Activated CD8-positive, alpha-beta T cell treated with anti-CD3 and anti-CD28 coated beads for 36 hours (primary cell): ENCODE results near the gene SPATA6. TPM values are rescaled to one million over a fixed set of nuclear protein-coding genes. Genes with fewer than 3 reads are reported as not detected.
"Not testable (repeated sequence)": the region's sequence is repeated elsewhere in the genome, so short reads cannot be mapped to it uniquely, and the experiment has no call there.

ENCODE experiments used
- ATAC-seq: fragments of 200-7000 bp; cut with Tn5 transposase; one replicate; pipeline ENCODE4 v1.10.0; 2021; ENCODE audit warnings: mild to moderate bottlenecking, moderate library complexity
- CTCF ChIA-PET: fragments of 350-600 bp; sonication (Branson Sonifier 250); formaldehyde crosslinking; loops from one replicate; lab custom pipeline; 2021; ENCODE audit warnings: antibody characterized with exemption; lab: Charles Lee
- POLR2A ChIA-PET: fragments of 350-600 bp; sonication (Branson Sonifier 250); formaldehyde crosslinking; loops from one replicate; lab custom pipeline; 2021; ENCODE audit warnings: antibody characterized with exemption; lab: Charles Lee
- DNase-seq: peaks from one replicate; pipeline ENCODE4 v3.0.0-alpha.2; 2020
- H3K27ac Mint-ChIP-seq: one replicate; pipeline ENCODE4 v1.8.0; 2021; ENCODE audit warnings: mild to moderate bottlenecking, mixed read lengths
- H3K27me3 Mint-ChIP-seq: one replicate; pipeline ENCODE4 v1.8.0; 2021; ENCODE audit warnings: mixed read lengths
- H3K36me3 Mint-ChIP-seq: one replicate; pipeline ENCODE4 v1.8.0; 2021; ENCODE audit warnings: low read depth, mixed read lengths
- H3K4me1 Mint-ChIP-seq: one replicate; pipeline ENCODE4 v1.8.0; 2021; ENCODE audit warnings: low read depth, mixed read lengths
- H3K4me3 Mint-ChIP-seq: one replicate; pipeline ENCODE4 v1.8.0; 2021; ENCODE audit warnings: mild to moderate bottlenecking, moderate library complexity, mixed read lengths
- H3K9me3 Mint-ChIP-seq: one replicate; pipeline ENCODE4 v1.8.0; 2021; ENCODE audit warnings: mixed read lengths
- intact Hi-C: fragments of 100-400 bp; cut with micrococcal nuclease; formaldehyde crosslinking; loops from one replicate; pipeline ENCODE4 v1.10.0; 2022
- total RNA-seq, 2 experiments: library from RNA; stranded (reverse); gene quantifications; one replicate each; pipeline ENCODE4 v1.2.3, GENCODE V29; 2021
- TF ChIP-seq, protein P1 (sequence below): fragments of 200-600 bp; IDR thresholded peaks from one replicate; pipeline ENCODE4 v1.8.0; 2022; ENCODE audit warnings: antibody characterized with exemption, mild to moderate bottlenecking

Gene SPATA6
- total RNA-seq, 2 experiments from 2014 or later, result 1.4 to 1.7 TPM

DNA sequence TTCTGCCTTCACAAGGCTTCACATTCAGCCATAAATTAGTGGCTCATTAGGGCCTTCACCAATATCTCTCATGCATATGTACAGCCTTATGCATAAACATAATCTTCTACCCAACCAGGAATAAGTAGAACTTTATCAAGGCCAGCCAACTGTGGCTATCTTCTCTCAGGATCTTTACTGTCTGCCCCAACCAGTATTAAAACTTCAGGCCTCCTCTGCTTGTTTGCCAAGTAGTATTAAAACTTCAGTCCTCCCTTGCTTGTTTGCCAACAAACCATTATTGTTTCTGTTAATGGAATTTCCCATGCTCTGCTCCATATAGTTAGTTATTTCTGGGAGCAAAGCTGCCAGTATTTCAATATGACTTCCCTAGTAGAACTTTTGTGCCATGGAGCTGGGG lies 169.4 kb downstream of the SPATA6 start:
- CTCF ChIA-PET, result no interaction called here
- Mint-ChIP-seq H3K9me3 (peaks cover 3% of the 10 kb centered on the region), H3K27ac (no peak overlapping the region), H3K36me3 (no peaks in the 10 kb centered on the region), H3K4me3 (no peak overlapping the region), H3K27me3 (no peaks in the 10 kb centered on the region), H3K4me1 (no peaks in the 10 kb centered on the region)
- intact Hi-C loops, result no loop called here
- DNase-seq (no peak), ATAC-seq (no peak)
- POLR2A ChIA-PET, result no interaction called here
- TF ChIP-seq, protein P1, sequence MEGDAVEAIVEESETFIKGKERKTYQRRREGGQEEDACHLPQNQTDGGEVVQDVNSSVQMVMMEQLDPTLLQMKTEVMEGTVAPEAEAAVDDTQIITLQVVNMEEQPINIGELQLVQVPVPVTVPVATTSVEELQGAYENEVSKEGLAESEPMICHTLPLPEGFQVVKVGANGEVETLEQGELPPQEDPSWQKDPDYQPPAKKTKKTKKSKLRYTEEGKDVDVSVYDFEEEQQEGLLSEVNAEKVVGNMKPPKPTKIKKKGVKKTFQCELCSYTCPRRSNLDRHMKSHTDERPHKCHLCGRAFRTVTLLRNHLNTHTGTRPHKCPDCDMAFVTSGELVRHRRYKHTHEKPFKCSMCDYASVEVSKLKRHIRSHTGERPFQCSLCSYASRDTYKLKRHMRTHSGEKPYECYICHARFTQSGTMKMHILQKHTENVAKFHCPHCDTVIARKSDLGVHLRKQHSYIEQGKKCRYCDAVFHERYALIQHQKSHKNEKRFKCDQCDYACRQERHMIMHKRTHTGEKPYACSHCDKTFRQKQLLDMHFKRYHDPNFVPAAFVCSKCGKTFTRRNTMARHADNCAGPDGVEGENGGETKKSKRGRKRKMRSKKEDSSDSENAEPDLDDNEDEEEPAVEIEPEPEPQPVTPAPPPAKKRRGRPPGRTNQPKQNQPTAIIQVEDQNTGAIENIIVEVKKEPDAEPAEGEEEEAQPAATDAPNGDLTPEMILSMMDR, result no peak

DNA sequence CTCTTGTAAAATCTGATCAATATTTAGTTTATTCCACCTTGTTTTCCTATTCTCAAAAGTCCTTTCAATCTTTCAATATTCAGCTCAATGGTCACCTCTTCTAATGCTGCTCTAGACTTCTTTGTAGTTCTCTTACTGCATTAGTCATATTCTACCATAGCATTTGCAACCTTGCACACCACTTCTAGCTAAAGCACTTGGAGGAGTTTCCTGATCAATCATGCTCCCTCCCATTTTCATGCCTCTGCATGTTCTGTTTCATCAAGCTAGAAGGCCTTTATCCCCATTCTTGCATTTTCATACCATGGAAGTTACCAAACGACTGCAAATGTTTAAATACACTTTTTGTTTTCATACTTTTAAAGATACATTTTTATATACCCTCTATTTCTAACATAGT lies 177.3 kb downstream of the SPATA6 start:
- Mint-ChIP-seq H3K4me3 (no peak overlapping the region), H3K27ac (no peak overlapping the region), H3K36me3 (no peaks in the 10 kb centered on the region), H3K4me1 (no peaks in the 10 kb centered on the region), H3K27me3 (no peaks in the 10 kb centered on the region), H3K9me3 (no peaks in the 10 kb centered on the region)
- ChIA-PET CTCF (no interaction called here), POLR2A (no interaction called here)
- DNase-seq (no peak), ATAC-seq (no peak)
- TF ChIP-seq, protein P1, result no peak
- intact Hi-C loops, result no loop called here

DNA sequence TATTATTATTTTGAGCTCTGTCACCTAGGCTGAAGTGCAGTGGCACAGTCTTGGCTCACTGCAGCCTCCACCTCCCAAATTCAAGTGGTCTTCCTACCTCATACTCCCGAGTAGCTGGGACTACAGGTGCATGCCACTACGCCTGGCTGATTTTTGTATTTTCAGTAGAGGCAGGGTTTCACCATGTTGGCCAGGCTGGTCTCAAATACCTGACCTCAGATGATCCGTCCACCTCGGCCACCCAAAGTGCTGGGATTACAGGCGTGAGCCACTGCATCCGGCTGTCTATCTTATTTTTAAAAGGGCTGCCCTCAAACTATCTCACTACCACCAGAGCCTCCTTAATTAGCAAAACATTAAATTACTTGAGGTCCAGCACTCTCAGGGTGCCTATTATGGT lies 177.9 kb downstream of the SPATA6 start:
- POLR2A ChIA-PET, H3K36me3 Mint-ChIP-seq, H3K4me3 Mint-ChIP-seq, CTCF ChIA-PET, H3K27me3 Mint-ChIP-seq, ATAC-seq, intact Hi-C loops, H3K27ac Mint-ChIP-seq, DNase-seq, H3K9me3 Mint-ChIP-seq, H3K4me1 Mint-ChIP-seq: not testable (repeated sequence)

DNA sequence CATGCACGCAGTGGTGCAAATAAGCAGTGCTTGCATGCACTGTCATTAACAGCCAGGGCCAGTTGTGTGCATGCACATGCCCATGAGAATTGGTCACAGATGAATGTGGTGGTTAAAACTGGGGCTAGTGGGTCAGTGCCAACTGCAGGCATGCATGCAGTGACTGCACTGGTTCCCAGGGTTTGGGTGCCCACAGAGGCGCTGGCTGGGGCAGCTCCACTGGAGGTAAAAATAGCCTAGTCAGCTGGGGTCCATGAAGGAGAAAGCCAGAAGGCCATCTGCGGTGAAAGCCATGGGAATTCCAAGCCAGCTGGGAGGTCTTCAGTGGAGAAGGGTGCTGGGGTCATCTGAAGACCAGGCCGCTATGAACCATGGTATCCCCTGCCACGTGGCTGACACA lies 179.3 kb downstream of the SPATA6 start:
- TF ChIP-seq, protein P1, result no peak
- H3K9me3 Mint-ChIP-seq, result no peaks in the 10 kb centered on the region
- H3K27me3 Mint-ChIP-seq, result no peaks in the 10 kb centered on the region
- H3K27ac Mint-ChIP-seq, result no peak overlapping the region
- H3K4me3 Mint-ChIP-seq, result no peak overlapping the region
- DNase-seq (no peak), ATAC-seq (no peak)
- intact Hi-C loops, result no loop called here
- no peaks in the 10 kb centered on the region for H3K4me1 Mint-ChIP-seq
- CTCF ChIA-PET, result no interaction called here
- POLR2A ChIA-PET, result no interaction called here
- no peaks in the 10 kb centered on the region for H3K36me3 Mint-ChIP-seq

DNA sequence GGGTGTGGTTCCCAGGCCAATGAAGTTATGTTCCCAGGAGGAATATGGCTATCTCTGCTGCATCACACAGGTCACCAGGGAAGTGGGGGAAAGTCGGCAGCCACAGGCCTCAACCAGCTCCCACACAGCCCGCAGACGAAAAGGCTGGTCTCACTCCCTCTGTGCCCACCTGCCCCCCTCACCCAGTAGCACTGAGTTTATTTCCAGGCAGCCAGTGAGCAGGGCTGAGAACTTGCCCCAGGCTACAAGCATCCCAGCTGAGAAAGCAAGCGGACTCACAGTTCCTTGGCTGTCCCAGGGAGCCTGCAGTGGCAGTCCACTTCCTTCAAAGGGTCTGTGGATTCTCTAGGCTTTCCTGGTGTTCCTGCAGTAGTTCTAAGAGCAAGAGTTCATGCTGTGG lies 180.6 kb downstream of the SPATA6 start:
- DNase-seq (no peak), ATAC-seq (no peak)
- Mint-ChIP-seq H3K9me3 (no peaks in the 10 kb centered on the region), H3K36me3 (no peaks in the 10 kb centered on the region), H3K4me3 (no peak overlapping the region), H3K27ac (no peak overlapping the region), H3K4me1 (no peaks in the 10 kb centered on the region), H3K27me3 (no peaks in the 10 kb centered on the region)
- ChIA-PET POLR2A (no interaction called here), CTCF (no interaction called here)
- intact Hi-C loops, result no loop called here
- TF ChIP-seq, protein P1, result no peak

DNA sequence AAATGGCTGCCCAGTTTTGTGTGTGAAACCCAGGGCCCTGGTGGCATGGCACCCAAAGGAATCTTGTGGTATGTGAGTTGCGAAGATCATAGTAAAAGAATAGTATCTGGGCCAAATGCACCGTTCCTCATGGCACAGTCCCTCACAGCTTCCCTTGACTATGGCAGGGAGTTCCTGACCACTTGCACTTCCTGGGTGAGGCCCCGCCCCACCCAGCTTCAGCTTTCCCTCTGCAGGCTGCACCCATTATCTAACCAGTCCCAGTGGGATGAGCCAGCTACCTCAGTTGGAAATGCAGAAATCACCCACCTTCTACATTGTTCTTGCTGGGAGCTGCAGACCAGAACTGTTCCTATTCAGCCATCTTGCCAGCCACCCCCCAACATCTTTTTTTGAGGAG lies 186.5 kb downstream of the SPATA6 start:
- Mint-ChIP-seq H3K4me3 (no peak overlapping the region), H3K9me3 (peaks cover 1% of the 10 kb centered on the region), H3K27me3 (no peaks in the 10 kb centered on the region), H3K36me3 (no peaks in the 10 kb centered on the region), H3K27ac (no peak overlapping the region), H3K4me1 (no peaks in the 10 kb centered on the region)
- ChIA-PET CTCF (no interaction called here), POLR2A (no interaction called here)
- TF ChIP-seq, protein P1, result no peak
- no peak for DNase-seq
- intact Hi-C loops, result no loop called here
- ATAC-seq, result no peak

DNA sequence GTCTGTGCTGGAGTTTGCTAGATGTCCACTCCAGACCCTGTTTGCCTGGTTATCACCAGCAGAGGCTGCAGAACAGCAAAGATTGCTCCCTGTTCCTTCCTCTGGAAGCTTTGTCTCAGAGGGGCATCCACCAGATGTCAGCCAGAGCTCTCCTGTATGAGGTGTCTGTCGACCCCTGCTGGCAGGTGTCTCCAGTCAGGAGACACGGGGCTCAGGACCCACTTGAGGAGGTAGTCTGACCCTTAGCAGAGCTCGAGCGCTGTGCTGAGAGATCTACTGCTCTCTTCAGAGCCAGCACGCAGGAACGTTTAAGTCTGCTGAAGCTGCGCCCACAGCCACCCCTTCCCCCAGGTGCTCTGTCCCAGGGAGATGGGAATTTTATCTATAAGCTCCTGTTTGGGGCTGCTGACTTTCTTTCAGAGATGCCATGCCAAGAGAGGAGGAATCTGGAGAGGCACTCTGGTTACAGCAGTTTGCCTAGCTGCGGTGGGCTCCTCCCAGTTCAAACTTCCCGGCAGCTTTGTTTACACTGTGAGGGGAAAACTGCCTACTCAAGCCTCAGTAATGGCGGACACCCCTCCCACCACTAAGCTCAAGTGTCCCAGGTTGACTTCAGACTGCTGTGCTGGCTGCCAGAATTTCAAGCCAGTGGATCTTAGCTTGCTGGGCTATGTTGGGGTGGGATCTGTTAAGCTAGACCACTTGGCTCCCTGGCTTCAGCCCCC lies 187.1 kb downstream of the SPATA6 start:
- POLR2A ChIA-PET, CTCF ChIA-PET: not testable (repeated sequence)

DNA sequence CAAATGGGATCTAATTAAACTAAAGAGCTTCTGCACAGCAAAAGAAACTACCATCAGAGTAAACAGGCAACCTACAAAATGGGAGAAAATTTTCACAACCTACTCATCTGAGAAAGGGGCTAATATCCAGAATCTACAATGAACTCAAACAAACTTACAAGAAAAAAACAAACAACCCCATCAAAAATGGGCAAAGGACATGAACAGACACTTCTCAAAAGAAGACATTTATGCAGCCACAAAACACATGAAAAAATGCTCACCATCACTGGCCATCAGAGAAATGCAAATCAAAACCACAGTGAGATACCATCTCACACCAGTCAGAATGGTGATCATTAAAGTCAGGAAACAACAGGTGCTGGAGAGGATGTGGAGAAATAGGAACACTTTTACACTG lies 189.7 kb downstream of the SPATA6 start:
- H3K9me3 Mint-ChIP-seq, CTCF ChIA-PET, POLR2A ChIA-PET: not testable (repeated sequence)

More for the DNA sequence above, 187.1 kb downstream of the SPATA6 start:
- intact Hi-C loops, H3K9me3 Mint-ChIP-seq, H3K36me3 Mint-ChIP-seq, H3K4me1 Mint-ChIP-seq, H3K4me3 Mint-ChIP-seq, H3K27ac Mint-ChIP-seq, H3K27me3 Mint-ChIP-seq, DNase-seq, ATAC-seq: not testable (repeated sequence)

More for the DNA sequence above, 189.7 kb downstream of the SPATA6 start:
- DNase-seq, H3K36me3 Mint-ChIP-seq, H3K27me3 Mint-ChIP-seq, H3K27ac Mint-ChIP-seq, H3K4me3 Mint-ChIP-seq, intact Hi-C loops, ATAC-seq, H3K4me1 Mint-ChIP-seq: not testable (repeated sequence)
